Measurements from ENCODE around the gene AP1AR. TPM values are rescaled to one million over a fixed set of nuclear protein-coding genes. Genes with fewer than 3 reads are reported as not detected.

The AP1AR gene
- total and polyA plus RNA-seq, 2 of the 8 experiments (the other 6 are each of a cell fraction or from before 2014, with no cell fraction given): 5.3 to 27.7 TPM

- Histone ChIP-seq H3K9me3 (ENCODE audit: insufficient read depth in 2 of 2, low read depth in 1 of 2, low read length in 1 of 2) (no peaks in the 10 kb centered on the region), H4K91ac (replicated peaks; ENCODE audit: insufficient read length, low read length) (no peak overlapping the region), H2AFZ (ENCODE audit: low read length) (no peak overlapping the region), H3K14ac (ENCODE audit: insufficient read length) (no peak overlapping the region), H3K4ac (replicated peaks; ENCODE audit: insufficient read length, low read depth, low read length) (no peak overlapping the region), H3K27me3 (replicated peaks in 1 of 4; ENCODE audit: control insufficient read depth in 3 of 4, extremely low read depth in 1 of 4, insufficient read depth in 3 of 4, low read length in 3 of 4) (no peaks in the 10 kb centered on the region), H3K23ac (ENCODE audit: insufficient read length) (no peak overlapping the region), H3K4me3 (ENCODE audit: extremely low read depth in 1 of 4, insufficient read depth in 2 of 4, low read depth in 3 of 4, low read length in 4 of 4) (no peak overlapping the region), H3K23me2 (ENCODE audit: low read depth, low read length) (no peaks in the 10 kb centered on the region), H2BK5ac (ENCODE audit: low read depth, low read length) (no peak overlapping the region), H2BK12ac (ENCODE audit: low read depth, low read length) (no peak overlapping the region), H3K4me1 (replicated peaks in 1 of 4; ENCODE audit: control insufficient read depth in 3 of 4, insufficient read depth in 4 of 4, low read length in 3 of 4) (no peaks in the 10 kb centered on the region), H3K27ac (ENCODE audit: low read depth, low read length) (no peak overlapping the region), H3K79me2 (ENCODE audit: control insufficient read depth in 1 of 2, insufficient read depth in 2 of 2, low read length in 2 of 2) (no peaks in the 10 kb centered on the region), H4K20me1 (replicated peaks in 1 of 2; ENCODE audit: control insufficient read depth in 1 of 2, insufficient read depth in 2 of 2, low read length in 2 of 2) (no peaks in the 10 kb centered on the region), H3K4me2 (ENCODE audit: insufficient read depth in 1 of 2, low read depth in 2 of 2, low read length in 2 of 2) (no peak overlapping the region), H4K5ac (ENCODE audit: insufficient read length, low read depth, low read length) (no peak overlapping the region), H3K79me1 (ENCODE audit: low read depth, low read length) (no peaks in the 10 kb centered on the region), H3K36me3 (ENCODE audit: control insufficient read depth in 2 of 4, insufficient read depth in 4 of 4, low read length in 3 of 4) (no peaks in the 10 kb centered on the region), H4K8ac (ENCODE audit: extremely low read depth, insufficient read depth, low read length) (no peak overlapping the region), H2BK120ac (replicated peaks; ENCODE audit: low read depth, low read length) (no peak overlapping the region), H2BK20ac (ENCODE audit: low read length) (no peak overlapping the region), H3K9ac (replicated peaks in 1 of 4; ENCODE audit: extremely low read depth in 1 of 4, low read depth in 3 of 4, low read length in 3 of 4) (no peak overlapping the region), H2BK15ac (ENCODE audit: low read length) (no peak overlapping the region), H3K18ac (ENCODE audit: extremely low read depth, low read length) (no peak overlapping the region), H3K56ac (replicated peaks; ENCODE audit: insufficient read length, low read depth, low read length) (no peak overlapping the region), H2AK5ac (ENCODE audit: low read depth, low read length) (no peak overlapping the region)
- ChIA-PET CTCF (ENCODE audit: partially characterized antibody) (interaction anchor here (0.6 to 1.2 kb wide), 2 partner anchors 22 to 170 kb away, joined by 3 read pairs; no protein-coding TSS in a partner anchor), POLR2A (ENCODE audit: partially characterized antibody) (no interaction called here)
- TF ChIP-seq ZNF274 (IDR thresholded peaks at IDR 0.05; ENCODE audit: borderline replicate concordance, extremely low read depth, low read length): no peak
- WGBS, 2 experiments (ENCODE audit: extremely low coverage in 1 of 2, insufficient coverage in 1 of 2, insufficient read length in 1 of 2, insufficient replicate concordance in 2 of 2, low coverage in 1 of 2, low lambda C conversion rate in 2 of 2, missing lambda C conversion rate in 1 of 2): 88% methylated on average over 1 of the region's 1 CpG; no CpG with 5 or more reads in 1 of the 2 experiments
- DNase-seq (ENCODE audit: low read depth in 1 of 2, low spot score in 2 of 2) (no peak), FAIRE-seq (no peak)
These were observed 35.1 kb upstream of the AP1AR start for GRCh38 chr4:112196461-112196860.
